ENCODE data around the gene MSH4.

GRCh38 chr1:75937034-75937433 is 140.4 kb downstream of the MSH4 start:
- TF ChIP-seq CTCF (IDR thresholded peaks at IDR 0.05; ENCODE audit: poor library complexity) (no peak), EZH2phosphoT487 (IDR thresholded peaks at IDR 0.05; ENCODE audit: low read depth, severe bottlenecking, unreplicated experiment) (no peak), EZH2 (IDR thresholded peaks at IDR 0.05; ENCODE audit: borderline replicate concordance) (no peak)
